Adrenal gland (tissue), 12 donors: ENCODE results near the gene MYO10. TPM values are rescaled to one million over a fixed set of nuclear protein-coding genes. Genes with fewer than 3 reads are reported as not detected.

Experiments
- DNase-seq, 7 donors: peaks; one replicate each; pipeline ENCODE4 v3.0.0-alpha.2; 2019 to 2020
- H3K27ac ChIP-seq, 5 donors: fragments of 200-600 bp; sonication (generic) in 4 of 5; 1 replicate in 3 of 5; 2 replicates in 2 of 5; pipeline versions ENCODE4 v1.5.1 to v1.8.0; 2016 to 2020; ENCODE audit warnings: mild to moderate bottlenecking in 1 of 5
- H3K27me3 ChIP-seq: fragments of 200-600 bp; 2 replicates; pipeline ENCODE4 v1.8.0; 2021
- H3K36me3 ChIP-seq, 2 donors: fragments of 200-600 bp; replicated peaks in 1 of 2; 1 replicate in 1 of 2; 2 replicates in 1 of 2; pipeline versions ENCODE4 v1.5.1 to v1.8.0; 2018 to 2022
- H3K4me1 ChIP-seq, 2 donors: fragments of 200-600 bp; replicated peaks in 1 of 2; 1 replicate in 1 of 2; 2 replicates in 1 of 2; pipeline versions ENCODE4 v1.5.1 to v1.8.0; 2018 to 2021
- H3K4me3 ChIP-seq, 4 donors: fragments of 200-600 bp; sonication (generic) in 3 of 4; one replicate each; pipeline ENCODE4 v1.5.1; 2016 to 2018
- H3K9me3 ChIP-seq, 3 donors: fragments of 200-600 bp; sonication (generic) in 1 of 3; replicated peaks in 1 of 3; 1 replicate in 2 of 3; 2 replicates in 1 of 3; pipeline versions ENCODE4 v1.5.1 to v1.8.0; 2016 to 2021
- CTCF ChIP-seq, 6 experiments: fragments of 450-650 bp in 4 of 6; fragments of 200-600 bp in 2 of 6; sonication (generic) in 1 of 6; IDR thresholded peaks; 1 replicate in 5 of 6; 2 replicates in 1 of 6; pipeline versions ENCODE4 v1.5.1 to v1.8.0; 2016 to 2021; ENCODE audit warnings: antibody characterized with exemption in 6 of 6, mild to moderate bottlenecking in 2 of 6, moderate library complexity in 1 of 6
- POLR2A ChIP-seq, 2 donors: fragments of 450-650 bp; IDR thresholded peaks; one replicate each; pipeline ENCODE4 v1.6.1; 2017; ENCODE audit warnings: antibody characterized with exemption in 2 of 2, mild to moderate bottlenecking in 2 of 2, moderate library complexity in 1 of 2
- WGBS, 4 donors: extraction: QIAGEN DNeasy Blood & Tissue Kit in 2 of 4; methylation state at CpG; one replicate each; pipeline versions ENCODE4 v1.1.5 to v1.1.7; 2013 to 2017; 5-methylcytosine and 5-hydroxymethylcytosine counted together
- intact Hi-C, 2 donors: fragments of 100-400 bp; cut with DNase I; formaldehyde crosslinking; loops; one replicate each; pipeline versions ENCODE4 v1.14.1 to v1.15.0; 2022 to 2023
- polyA plus RNA-seq, 3 donors: library from polyadenylated mRNA; stranded (reverse); fragments of 200-250 nt in 2 of 3; fragments of 350-450 nt in 1 of 3; fragmentation: Illumina TruSeq in 1 of 3; extraction: RNeasy Lipid Tissue Mini Kit (QIAGEN cat#74804) in 1 of 3; gene quantifications; one replicate each; pipeline ENCODE4 v1.2.3, GENCODE V29; 2013 to 2014
- total RNA-seq, 9 donors: library from RNA; depleted of rRNA in 4 of 9; stranded (reverse); fragments of >200 nt in 4 of 9; fragments of 120-200 nt in 1 of 9; fragmentation: NEBNext Ultra II Directional in 1 of 9; extraction: Animal tissue kit (Norgen Biotek cat#: 25700) in 1 of 9; gene quantifications; one replicate each; pipeline versions ENCODE4 v1.1.0 to v1.2.4, GENCODE V29; 2013 to 2023
- donor health status: healthy with polysubstance abuse.
- donor health status: Bipolar disorder and iron deficiency.
- donor health status: DM: yes; HTN: yes; CAD: no.
- donor health status: DM: no; HTN: no; CAD: no.
- donor health status: DM: no; HTN: no; CAD: no.
- donor health status: DM: yes; HTN: yes; CAD: no.

The MYO10 gene
- total and polyA plus RNA-seq, 12 donors: 2.2 to 38.9 (median 10.5) TPM

GRCh38 chr5:16726538-16726946 is 209.5 kb downstream of the MYO10 start:
- no peak for TF ChIP-seq POLR2A (IDR thresholded peaks at IDR 0.05)
- no peak for TF ChIP-seq CTCF (IDR thresholded peaks at IDR 0.05)
- no peak overlapping the region for H3K27ac ChIP-seq
- WGBS, 4 donors: 57 to 72% (median 65%) methylated on average over 5 of the region's 5 CpGs

DNA sequence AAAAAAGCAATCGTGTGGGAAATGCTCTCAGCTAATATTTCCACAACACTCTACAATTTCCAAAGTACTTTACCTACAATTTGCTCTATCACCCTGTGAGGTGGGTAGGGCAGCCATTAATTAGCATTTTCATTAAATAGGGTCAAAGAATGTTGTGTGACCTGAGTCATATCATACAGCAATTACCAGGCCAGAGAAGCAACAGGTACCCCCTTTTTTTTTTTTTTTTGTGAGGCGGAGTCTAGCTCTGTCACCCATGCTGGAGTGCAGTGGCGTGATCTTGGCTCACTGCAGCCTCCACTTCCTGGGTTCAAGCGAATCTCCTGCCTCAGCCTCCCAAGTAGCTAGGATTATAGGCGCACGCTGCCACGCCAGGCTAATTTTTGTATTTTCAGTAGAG is 210.5 kb downstream of the MYO10 start:
- intact Hi-C loops: no loop called here
- Histone ChIP-seq H3K36me3 (no peaks in the 10 kb centered on the region), H3K9me3 (no peaks in the 10 kb centered on the region), H3K4me3 (no peak overlapping the region), H3K27ac (no peak overlapping the region), H3K27me3 (no peaks in the 10 kb centered on the region), H3K4me1 (no peaks in the 10 kb centered on the region)
- DNase-seq: no peak
- TF ChIP-seq POLR2A (IDR thresholded peaks at IDR 0.05) (no peak), CTCF (IDR thresholded peaks at IDR 0.05) (no peak)
- 90 to 92% (median 91%) methylated on average over 7 of the region's 7 CpGs for WGBS, 4 donors

More at GRCh38 chr5:16726538-16726946, 209.5 kb downstream of the MYO10 start:
- Histone ChIP-seq H3K27me3 (no peaks in the 10 kb centered on the region), H3K36me3 (no peaks in the 10 kb centered on the region), H3K4me3 (no peak overlapping the region), H3K9me3 (no peaks in the 10 kb centered on the region), H3K4me1 (no peaks in the 10 kb centered on the region)
- intact Hi-C loops: no loop called here
- peak in 2 of 7 donors; percentile 3 to 31 for DNase-seq

DNA sequence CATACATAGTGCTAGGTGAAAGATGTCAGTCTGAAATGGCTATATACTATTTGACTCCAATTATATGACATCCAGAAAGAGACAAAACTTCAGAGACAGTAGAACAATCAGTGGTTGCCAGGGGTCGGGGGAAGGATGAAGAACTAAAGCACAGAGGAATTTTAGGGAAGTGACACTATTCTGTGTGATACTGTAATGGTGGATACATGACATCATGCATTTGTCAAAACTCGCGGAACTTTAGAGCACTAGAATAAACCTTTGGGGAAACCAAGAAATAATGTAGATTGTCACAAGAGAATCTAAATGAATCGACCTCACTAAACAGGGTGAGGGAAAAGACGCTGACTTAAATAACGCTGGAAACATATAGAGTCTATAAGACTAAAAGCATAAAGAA is 212.3 kb downstream of the MYO10 start:
- Histone ChIP-seq H3K27ac (no peak overlapping the region), H3K36me3 (no peaks in the 10 kb centered on the region), H3K9me3 (no peaks in the 10 kb centered on the region), H3K4me3 (no peak overlapping the region), H3K27me3 (no peaks in the 10 kb centered on the region), H3K4me1 (no peaks in the 10 kb centered on the region)
- no peak for DNase-seq
- TF ChIP-seq POLR2A (IDR thresholded peaks at IDR 0.05) (no peak), CTCF (IDR thresholded peaks at IDR 0.05) (no peak)
- intact Hi-C loops: no loop called here
- WGBS, 4 donors: 69 to 77% (median 71%) methylated on average over 6 of the region's 6 CpGs

GRCh38 chr5:16722097-16722495 is 214.0 kb downstream of the MYO10 start:
- no peak for DNase-seq
- intact Hi-C loops: no loop called here
- no peak for TF ChIP-seq POLR2A (IDR thresholded peaks at IDR 0.05)
- no peak for TF ChIP-seq CTCF (IDR thresholded peaks at IDR 0.05)
- WGBS, 4 donors: 85 to 92% (median 88%) methylated on average over 7 of the region's 7 CpGs
- Histone ChIP-seq H3K36me3 (no peaks in the 10 kb centered on the region), H3K27ac (no peak overlapping the region), H3K4me1 (no peaks in the 10 kb centered on the region), H3K27me3 (no peaks in the 10 kb centered on the region), H3K4me3 (no peak overlapping the region), H3K9me3 (no peaks in the 10 kb centered on the region)
